DND-41 (cell line): Measurements from ENCODE around the gene CCDC85A.

ENCODE experiments used
- ATAC-seq: fragments of 200-7000 bp; cut with Tn5 transposase; 3 replicates; pipeline ENCODE4 v1.9.1; 2021; ENCODE audit warnings: low read depth; ENCODE audit not compliant: insufficient read depth
- DNase-seq: peaks from one replicate; pipeline ENCODE4 v3.0.0-alpha.2; 2020
- H2AFZ ChIP-seq: 2 replicates; pipeline ENCODE4 v1.6.0; 2012; ENCODE audit warnings: low read depth, low read length
- H3K27ac ChIP-seq: 2 replicates; pipeline ENCODE4 v1.5.1; 2012; ENCODE audit warnings: low read length, inconsistent platforms
- H3K27me3 ChIP-seq: fragments of 200-600 bp; sonication (generic); 2 replicates; pipeline ENCODE4 v1.6.0; 2012; ENCODE audit warnings: low read length, mild to moderate bottlenecking, inconsistent platforms; ENCODE audit not compliant: insufficient read depth, poor library complexity
- H3K36me3 ChIP-seq: 2 replicates; pipeline ENCODE4 v1.5.1; 2012; ENCODE audit warnings: low read length, inconsistent platforms; ENCODE audit not compliant: insufficient read depth
- H3K4me1 ChIP-seq: 2 replicates; pipeline ENCODE4 v1.5.1; 2012; ENCODE audit warnings: mild to moderate bottlenecking, low read length; ENCODE audit not compliant: insufficient read depth
- H3K4me2 ChIP-seq: 2 replicates; pipeline ENCODE4 v1.6.0; 2012; ENCODE audit warnings: mild to moderate bottlenecking, moderate library complexity, low read length, inconsistent platforms; ENCODE audit not compliant: insufficient read depth
- H3K4me3 ChIP-seq, 2 experiments: fragments of 200-600 bp in 1 of 2; shearing (Covaris generic) in 1 of 2; 2 replicates each; pipeline ENCODE4 v1.5.1; 2012 to 2016; ENCODE audit warnings: inconsistent platforms in 2 of 2, low read length in 2 of 2, mild to moderate bottlenecking in 2 of 2, low read depth in 1 of 2, moderate library complexity in 1 of 2
- H3K79me2 ChIP-seq: 2 replicates; pipeline ENCODE4 v1.6.0; 2012; ENCODE audit warnings: low read length, inconsistent platforms; ENCODE audit not compliant: insufficient read depth
- H3K9ac ChIP-seq: 2 replicates; pipeline ENCODE4 v1.6.0; 2012; ENCODE audit warnings: low read depth, mild to moderate bottlenecking, inconsistent platforms, low read length, moderate library complexity
- H3K9me3 ChIP-seq: 2 replicates; pipeline ENCODE4 v1.5.1; 2012; ENCODE audit warnings: low read length, moderate library complexity, mild to moderate bottlenecking, inconsistent platforms; ENCODE audit not compliant: insufficient read depth, severe bottlenecking
- H4K20me1 ChIP-seq: 2 replicates; pipeline ENCODE4 v1.6.0; 2012; ENCODE audit warnings: low read length; ENCODE audit not compliant: insufficient read depth
- CTCF ChIP-seq: IDR thresholded peaks from 2 replicates; pipeline ENCODE4 v1.5.1; 2012; ENCODE audit warnings: borderline replicate concordance, low read length, moderate library complexity, mild to moderate bottlenecking; ENCODE audit not compliant: poor library complexity, severe bottlenecking; ENCODE audit errors: extremely low read depth
- EZH2 ChIP-seq: IDR thresholded peaks from 3 replicates; pipeline ENCODE4 v1.6.1; 2012; ENCODE audit warnings: borderline replicate concordance, low read depth, mild to moderate bottlenecking, moderate library complexity, low read length, inconsistent platforms; ENCODE audit not compliant: severe bottlenecking

The CCDC85A gene

DNA sequence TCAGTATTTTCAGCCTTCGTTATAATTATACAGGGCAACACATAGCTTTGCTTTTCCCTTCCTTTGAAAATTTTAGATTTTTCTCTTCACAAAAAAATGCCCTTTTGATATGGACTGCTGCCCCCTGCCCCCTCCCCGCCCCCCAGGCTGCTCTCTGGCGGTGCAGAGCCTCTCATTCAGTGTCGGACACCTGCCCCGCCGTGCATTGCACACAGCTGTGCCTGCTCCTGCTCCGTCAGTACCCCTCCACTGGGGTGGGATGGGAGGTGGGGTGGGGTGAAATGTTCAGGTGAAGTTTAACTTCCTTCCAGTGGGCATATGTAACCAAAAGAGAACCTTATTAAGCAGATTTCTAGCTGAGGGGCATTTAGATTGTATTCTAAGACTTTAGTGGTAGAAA lies 148.0 kb downstream of the CCDC85A start:
- H3K4me2 ChIP-seq = no peak overlapping the region
- H3K9me3 ChIP-seq = no peaks in the 10 kb centered on the region
- H3K4me1 ChIP-seq = no peaks in the 10 kb centered on the region
- TF ChIP-seq EZH2 (no peak), CTCF (no peak)
- H3K4me3 ChIP-seq = no peak overlapping the region
- DNase-seq (no peak), ATAC-seq (no peak)
- H3K9ac ChIP-seq = no peak overlapping the region
- H3K27me3 ChIP-seq = no peaks in the 10 kb centered on the region
- no peaks in the 10 kb centered on the region for H3K36me3 ChIP-seq
- no peaks in the 10 kb centered on the region for H3K79me2 ChIP-seq
- no peaks in the 10 kb centered on the region for H4K20me1 ChIP-seq
- H2AFZ ChIP-seq = no peak overlapping the region
- no peak overlapping the region for H3K27ac ChIP-seq

DNA sequence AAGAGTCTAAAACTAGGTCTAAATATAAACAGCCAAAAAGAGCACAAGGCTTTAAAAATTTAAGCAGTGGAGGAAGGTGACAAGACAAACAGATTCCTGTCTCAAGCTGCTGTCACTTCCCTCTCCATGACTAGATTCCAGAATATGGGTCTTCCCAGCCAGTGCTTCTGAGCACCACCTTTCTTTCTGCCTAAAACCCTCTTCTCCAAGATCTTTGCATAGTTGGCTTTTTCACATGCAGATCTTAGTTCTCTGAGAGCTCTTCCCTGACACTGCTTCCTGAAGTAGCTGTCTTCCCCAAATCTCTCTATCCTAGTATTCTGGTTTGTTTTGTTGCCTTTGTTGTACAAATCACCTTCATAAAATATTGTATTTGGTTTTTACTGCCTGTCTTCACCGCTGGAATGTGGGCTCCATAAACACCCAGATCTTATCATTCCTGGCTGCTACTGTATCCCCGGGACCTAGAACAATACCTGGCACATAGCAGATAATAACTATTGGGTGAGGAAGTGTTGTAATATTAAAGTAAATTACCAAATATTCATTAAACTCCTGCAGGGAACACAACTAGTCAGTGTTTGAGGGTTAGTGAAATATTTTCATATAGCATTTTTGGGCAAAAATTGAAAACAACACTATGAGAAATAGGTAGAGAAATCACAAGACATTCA lies 150.2 kb downstream of the CCDC85A start:
- ATAC-seq = no peak
- DNase-seq = no peak

GRCh38 chr2:56334622-56335021 lies 150.8 kb downstream of the CCDC85A start:
- Histone ChIP-seq H3K4me1 (no peaks in the 10 kb centered on the region), H3K79me2 (no peaks in the 10 kb centered on the region), H3K27me3 (no peaks in the 10 kb centered on the region), H3K36me3 (no peaks in the 10 kb centered on the region), H4K20me1 (no peaks in the 10 kb centered on the region), H3K4me2 (no peak overlapping the region), H2AFZ (no peak overlapping the region), H3K4me3 (no peak overlapping the region), H3K27ac (no peak overlapping the region), H3K9me3 (no peaks in the 10 kb centered on the region), H3K9ac (no peak overlapping the region)
- ATAC-seq = no peak
- no peak for DNase-seq
- TF ChIP-seq EZH2 (no peak), CTCF (no peak)

More for the DNA sequence above, 150.2 kb downstream of the CCDC85A start:
- Histone ChIP-seq H3K4me2 (no peak overlapping the region), H4K20me1 (no peaks in the 10 kb centered on the region), H3K4me1 (no peaks in the 10 kb centered on the region), H3K36me3 (no peaks in the 10 kb centered on the region), H3K27ac (no peak overlapping the region), H3K9me3 (no peaks in the 10 kb centered on the region), H3K27me3 (no peaks in the 10 kb centered on the region), H3K9ac (no peak overlapping the region), H3K4me3 (no peak overlapping the region), H3K79me2 (no peaks in the 10 kb centered on the region), H2AFZ (no peak overlapping the region)
- TF ChIP-seq CTCF (no peak), EZH2 (no peak)

DNA sequence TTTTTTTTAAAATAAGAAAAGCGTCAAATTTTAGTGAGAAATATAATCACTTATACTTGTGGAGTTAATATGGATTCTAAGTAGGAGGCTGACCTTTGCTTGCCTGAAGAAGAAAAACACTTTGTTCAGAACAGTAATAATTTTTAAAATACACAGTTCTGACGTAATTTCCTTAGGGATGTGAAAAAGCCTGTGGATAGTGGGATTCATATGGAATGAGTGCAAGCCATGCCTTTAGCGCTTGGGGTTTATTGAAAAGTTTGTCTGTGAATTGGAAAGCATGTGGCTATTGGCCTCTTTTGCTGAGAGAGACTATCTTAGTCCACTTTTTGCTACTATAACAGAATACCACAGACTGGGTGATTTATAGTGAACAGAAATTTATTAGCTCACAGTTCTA lies 151.3 kb downstream of the CCDC85A start:
- H4K20me1 ChIP-seq = no peaks in the 10 kb centered on the region
- H3K4me3 ChIP-seq = no peak overlapping the region
- no peaks in the 10 kb centered on the region for H3K27me3 ChIP-seq
- H3K36me3 ChIP-seq = no peaks in the 10 kb centered on the region
- no peaks in the 10 kb centered on the region for H3K4me1 ChIP-seq
- no peaks in the 10 kb centered on the region for H3K9me3 ChIP-seq
- no peaks in the 10 kb centered on the region for H3K79me2 ChIP-seq
- TF ChIP-seq CTCF = no peak
- no peak overlapping the region for H2AFZ ChIP-seq
- DNase-seq (no peak), ATAC-seq (no peak)
- no peak overlapping the region for H3K9ac ChIP-seq
- H3K27ac ChIP-seq = no peak overlapping the region
- H3K4me2 ChIP-seq = no peak overlapping the region
